Measurements from ENCODE around the gene YDJC.
"Not testable (repeated sequence)": the region's sequence is repeated elsewhere in the genome, so short reads cannot be mapped to it uniquely, and the experiment has no call there.

YDJC gene

DNA sequence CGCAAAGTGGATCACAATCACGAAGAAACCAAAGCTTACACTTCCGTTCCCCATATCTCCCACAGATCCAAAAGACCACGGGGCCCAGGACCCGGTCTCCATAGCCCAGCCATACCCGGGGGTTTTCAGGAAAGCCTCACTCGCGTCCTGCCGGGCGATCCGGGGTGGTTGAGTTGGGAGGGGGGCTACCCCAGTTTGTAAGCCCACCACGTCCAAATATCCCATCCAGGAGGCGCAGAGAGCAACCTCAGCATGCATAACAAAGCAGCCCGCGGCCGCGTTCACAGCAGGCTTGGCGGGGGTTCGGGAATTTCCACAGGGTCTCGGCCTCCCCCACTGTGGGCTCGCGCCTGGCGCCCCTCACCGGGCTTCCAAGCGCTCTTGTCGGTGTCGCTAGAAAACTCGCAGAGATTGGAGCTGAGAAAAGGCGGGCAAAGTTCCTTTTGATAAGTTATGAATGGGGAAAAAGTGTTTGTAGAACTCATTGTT, 21.7 kb upstream of the YDJC start:
- peak; percentile 8 to 17 for ATAC-seq

DNA sequence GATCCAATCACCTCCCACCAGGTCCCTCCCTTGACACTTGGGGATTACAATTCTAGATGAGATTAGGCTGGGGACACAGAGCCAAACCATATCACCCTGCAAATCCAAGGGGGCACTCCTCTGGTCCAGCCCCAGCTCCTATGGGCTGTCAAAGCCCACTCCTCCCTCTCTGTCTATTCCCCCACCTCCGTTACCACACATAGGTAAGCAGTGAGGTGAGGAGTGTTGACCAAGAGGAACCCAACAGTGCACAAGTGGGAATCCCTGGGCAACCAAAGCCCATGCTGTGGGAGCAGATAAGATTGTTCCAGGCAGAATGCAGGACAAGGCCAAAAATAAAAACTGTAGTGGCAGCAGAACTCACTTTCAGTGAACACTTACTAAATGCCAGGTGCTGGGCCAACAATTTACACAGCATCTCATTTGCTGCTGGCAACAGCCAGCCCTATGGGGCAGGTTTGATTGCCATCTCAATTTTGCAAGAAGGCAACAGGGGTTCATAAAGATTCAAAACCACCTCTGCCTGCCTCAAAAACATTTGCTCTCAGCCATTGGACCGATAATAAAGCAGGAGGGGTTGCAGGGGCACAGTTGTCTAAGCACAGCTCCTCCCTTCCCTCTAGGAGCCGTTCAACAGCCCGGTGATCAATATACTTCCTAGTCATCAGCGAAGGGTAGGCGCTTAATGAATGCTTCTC, 21.1 kb upstream of the YDJC start:
- no peak for ATAC-seq

DNA sequence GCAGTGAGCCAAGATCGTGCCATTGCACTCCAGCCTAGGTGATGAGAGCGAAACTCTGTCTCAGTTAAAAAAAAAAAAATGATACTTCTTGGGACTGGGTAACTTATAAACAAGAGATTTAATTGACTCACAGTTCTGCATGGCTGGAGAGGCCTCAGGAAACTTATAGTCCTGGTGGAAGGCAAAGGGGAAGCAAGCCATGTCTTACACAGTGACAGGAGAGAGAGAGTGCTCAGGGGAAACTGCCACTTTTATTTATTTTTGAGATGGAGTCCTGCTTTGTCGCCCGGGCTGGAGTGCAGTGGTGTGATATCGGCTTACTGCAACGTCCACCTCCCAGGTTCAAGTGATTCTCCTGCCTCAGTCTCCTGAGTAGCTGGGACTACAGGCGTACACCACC, 20.5 kb upstream of the YDJC start:
- no peak for ATAC-seq

DNA sequence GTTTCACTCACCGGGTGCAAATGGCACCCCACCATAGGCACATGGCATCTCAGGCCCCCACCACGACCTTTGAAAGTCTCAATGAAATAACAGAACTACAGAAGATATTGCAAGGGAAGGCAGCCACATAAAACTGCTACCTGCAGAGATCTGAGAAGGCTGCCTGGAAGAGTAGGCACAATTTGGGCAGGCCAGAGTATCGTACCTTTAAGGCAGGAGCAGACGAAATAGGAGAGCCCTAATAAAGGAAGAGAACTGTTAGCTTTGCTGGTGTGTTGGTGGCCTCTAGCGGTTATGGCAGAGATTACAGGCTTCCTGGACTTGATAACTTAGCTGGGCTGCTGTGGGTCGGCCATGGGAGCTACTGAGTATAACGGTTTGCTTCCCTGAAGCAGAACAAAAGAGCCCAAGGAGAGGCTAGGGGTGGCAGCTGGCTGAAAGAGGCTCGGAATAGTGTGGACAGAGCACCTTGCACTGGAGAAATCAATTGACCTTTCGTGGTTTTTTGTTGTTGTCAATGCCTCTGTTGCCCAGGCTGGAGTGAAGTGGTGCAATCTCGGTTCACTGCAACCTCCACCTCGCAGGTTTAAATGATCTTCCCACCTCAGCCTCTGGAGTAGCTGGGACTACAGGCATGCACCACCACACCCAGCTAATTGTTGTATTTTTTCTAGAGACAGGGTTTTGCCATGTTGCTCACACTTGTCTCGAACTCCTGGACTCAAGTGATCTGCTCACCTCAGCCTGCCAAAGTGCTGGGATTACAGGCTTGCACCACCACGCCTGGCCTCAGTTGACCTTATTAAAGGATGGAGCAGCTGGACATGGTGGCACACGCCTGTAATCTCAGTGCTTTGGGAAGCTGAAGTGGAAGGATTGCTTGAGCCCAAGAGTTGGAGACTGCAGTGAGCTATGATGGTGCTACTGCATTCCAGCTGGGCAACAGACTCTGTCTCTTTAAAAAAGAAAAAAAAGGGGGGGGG, 17.1 kb upstream of the YDJC start:
- ATAC-seq, result peak in 1 of 2 donors; percentile 11

DNA sequence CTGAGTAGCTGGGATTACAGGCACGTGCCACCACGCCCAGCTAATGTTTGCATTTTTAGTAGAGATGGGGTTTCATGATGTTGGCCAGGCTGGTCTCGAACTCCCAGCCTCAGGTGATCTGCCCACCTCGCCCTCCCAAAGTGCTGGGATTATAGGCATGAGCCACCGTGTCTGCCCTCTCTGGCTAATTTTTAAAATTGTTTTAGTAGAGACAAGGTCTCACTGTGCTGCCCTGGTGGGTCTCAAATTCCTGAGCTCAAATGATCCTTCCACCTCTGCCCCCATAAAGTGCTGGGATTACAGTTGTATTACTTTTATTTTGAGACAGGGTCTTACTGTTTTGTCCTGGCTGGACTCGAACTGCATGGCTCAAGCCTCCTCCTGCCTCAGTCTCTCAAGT, 15.7 kb upstream of the YDJC start:
- ATAC-seq, result not testable (repeated sequence)

DNA sequence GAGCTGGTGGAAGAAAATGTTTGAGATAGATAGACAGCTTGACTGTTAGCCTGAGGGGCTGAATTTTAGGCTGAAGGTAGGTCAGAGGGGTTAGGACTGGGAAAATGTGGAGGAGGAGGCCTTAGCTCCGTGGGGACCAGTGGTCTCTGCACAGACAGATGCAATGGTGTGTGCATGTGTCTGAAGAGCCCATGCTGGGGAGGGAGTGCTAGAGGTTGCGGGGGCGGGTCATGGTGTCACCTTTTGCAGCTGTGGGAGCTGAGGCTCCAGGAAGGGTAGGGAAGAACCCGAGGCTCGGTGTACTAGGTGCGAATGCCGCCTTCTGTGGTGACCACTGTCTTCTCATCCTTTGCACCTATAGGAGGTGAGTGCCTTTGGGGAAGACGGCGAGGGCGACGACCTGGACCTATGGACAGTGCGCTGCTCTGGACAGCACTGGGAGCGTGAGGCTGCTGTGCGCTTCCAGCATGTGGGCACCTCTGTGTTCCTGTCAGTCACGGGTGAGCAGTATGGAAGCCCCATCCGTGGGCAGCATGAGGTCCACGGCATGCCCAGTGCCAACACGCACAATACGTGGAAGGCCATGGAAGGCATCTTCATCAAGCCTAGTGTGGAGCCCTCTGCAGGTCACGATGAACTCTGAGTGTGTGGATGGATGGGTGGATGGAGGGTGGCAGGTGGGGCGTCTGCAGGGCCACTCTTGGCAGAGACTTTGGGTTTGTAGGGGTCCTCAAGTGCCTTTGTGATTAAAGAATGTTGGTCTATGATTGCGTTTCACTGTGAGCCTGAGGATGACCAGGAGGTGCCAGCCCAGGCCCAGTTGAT, 13.9 kb upstream of the YDJC start:
- ATAC-seq, result no peak

DNA sequence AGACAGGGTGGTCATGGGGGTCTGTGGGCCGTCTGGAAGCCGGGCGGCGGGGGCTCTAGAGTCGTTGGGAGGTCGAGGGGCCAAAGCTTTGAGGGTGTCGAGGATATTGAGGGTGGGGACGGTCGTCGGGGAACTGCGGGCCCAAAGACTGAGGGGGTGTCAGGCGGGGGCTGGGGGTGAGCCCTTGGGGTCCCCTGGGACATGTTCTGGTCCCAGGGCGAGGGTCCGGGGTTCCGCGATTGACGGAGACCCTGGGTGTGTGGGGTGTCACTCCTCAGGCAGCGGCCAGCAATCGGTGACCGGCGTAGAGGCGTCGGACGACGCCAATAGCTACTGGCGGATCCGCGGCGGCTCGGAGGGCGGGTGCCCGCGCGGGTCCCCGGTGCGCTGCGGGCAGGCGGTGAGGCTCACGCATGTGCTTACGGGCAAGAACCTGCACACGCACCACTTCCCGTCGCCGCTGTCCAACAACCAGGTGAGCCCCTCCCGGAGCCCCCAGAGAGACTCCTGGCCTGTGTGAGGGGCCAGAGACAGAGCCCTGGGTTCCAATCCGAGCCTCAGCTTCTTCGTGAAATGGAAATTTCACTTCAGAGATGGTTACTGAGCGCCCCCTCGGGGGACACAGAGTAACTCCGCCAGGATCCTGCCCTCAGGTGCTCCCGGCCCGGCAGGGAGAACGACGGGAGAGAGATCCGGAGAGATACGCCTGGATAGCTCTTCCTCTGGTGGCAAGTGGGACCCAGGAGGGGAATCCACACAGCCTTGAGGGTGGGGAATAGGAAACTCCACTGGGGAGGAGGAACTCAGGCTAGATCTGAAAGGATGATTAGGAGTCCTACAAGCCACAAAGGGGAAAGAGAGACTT, 13.0 kb upstream of the YDJC start:
- peak; percentile 3 to 6 for ATAC-seq

DNA sequence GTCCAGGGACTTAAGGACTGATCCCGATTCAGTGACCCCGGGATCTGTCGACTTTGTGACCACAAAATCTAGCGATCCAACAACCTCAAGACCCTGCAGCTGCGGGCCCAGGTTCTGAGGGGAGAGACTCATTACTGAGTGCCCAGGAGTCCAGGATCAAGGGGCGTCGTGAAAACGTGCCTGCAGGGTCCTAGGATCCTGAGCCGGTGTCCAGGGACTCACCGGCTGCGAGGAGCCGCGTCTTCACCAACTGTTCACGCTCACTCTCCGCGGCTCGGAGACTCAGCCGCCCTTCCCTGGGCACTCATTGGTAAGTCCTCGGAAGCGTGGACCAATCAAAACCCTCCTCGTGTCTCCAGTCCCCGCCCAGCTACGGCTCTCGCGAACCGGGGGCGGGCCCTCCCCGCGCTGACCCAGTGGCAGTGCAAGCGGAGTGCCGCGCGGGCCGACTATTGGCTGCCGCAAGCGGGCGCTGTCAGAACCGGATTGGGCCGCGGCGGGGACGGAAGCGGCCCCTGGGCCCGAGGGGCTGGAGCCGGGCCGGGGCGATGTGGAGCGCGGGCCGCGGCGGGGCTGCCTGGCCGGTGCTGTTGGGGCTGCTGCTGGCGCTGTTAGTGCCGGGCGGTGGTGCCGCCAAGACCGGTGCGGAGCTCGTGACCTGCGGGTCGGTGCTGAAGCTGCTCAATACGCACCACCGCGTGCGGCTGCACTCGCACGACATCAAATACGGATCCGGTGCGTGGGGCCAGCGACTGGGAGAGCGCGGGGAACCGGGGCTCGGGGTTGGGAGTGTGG, 12.2 kb upstream of the YDJC start, which contains the start of gene SDF2L1:
Gene SDF2L1, plus strand, starts transcription at position 514 of the 795 bp plus-strand sequence. Its CDS starts 35 bp downstream, at position 549.
- ATAC-seq, result peak; percentile 97 to 98

DNA sequence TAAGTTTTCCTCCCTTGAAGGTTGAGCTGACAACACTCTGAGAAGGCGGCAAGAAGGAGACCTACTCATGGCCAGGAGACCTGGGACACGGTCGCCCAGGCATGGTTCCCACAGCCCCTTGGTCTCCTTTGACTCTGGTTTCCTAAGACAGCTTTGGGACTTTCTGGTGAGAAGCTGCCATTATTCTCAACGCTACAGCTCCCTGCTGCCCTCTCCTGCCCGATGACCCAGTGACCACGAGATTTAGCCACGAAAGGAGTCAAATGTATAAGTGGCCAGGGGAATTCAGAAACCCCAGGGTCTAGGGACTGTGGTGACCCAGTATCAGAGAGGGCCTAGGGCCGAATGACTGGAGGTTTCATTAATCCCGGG, 11.6 kb upstream of the YDJC start:
- no peak for ATAC-seq

DNA sequence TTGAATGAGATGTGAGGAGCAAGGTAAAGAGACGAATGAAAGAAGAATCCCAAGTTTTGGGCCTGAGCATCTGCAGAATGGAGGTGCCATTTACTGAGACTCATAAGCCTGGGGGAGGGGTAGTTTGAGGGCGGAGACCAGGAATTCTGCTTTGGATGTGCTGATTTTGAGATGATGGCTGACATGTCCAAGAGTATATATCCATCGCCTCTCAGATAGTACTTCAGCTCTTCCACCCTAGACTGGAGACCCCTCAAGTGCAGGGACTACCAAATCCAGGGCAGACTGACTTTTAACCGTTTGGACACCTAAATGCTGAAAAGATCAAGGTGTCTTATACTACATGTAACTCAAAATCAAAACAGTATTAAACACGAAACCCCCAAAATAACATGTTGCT, 11.0 kb upstream of the YDJC start:
- no peak for ATAC-seq

DNA sequence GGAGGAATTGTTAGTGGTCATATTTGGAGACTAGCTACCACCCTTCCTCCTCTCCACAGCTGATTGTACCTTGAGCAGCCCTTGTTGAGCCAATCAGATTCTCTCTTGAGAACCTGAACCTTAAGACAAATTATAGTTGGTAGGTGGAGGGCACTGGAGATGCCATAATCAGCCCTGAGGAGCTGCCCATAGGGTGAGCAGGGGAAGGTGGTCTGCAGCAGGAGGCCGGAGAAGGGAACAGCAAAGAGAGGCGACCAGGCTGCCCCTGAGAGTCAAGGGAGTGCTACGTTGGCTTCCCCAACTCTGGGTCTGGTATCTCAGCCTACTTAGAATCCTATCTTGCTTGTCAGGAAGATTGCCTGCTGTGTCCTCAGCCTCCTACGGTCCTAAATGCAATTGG, 9.5 kb upstream of the YDJC start:
- ATAC-seq, result no peak

DNA sequence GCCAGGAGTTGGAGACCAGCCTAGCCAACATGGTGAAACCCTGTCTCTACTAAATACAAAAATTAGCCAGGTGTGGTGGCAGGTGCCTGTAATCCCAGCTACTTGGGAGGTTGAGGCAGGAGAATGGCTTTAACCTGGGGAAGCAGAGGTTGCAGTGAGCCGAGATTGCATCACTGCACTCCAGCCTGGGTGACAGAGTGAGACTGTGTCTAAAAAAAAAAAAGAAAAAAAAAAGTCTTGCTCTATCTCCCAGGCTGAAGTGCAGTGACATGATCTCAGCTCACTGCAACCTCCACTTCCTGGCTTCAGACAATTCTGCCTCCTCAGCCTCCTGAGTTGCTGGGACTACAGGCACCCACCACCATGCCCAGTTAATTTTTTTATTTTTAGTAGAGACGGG, 7.6 kb upstream of the YDJC start:
- ATAC-seq, result not testable (repeated sequence)

DNA sequence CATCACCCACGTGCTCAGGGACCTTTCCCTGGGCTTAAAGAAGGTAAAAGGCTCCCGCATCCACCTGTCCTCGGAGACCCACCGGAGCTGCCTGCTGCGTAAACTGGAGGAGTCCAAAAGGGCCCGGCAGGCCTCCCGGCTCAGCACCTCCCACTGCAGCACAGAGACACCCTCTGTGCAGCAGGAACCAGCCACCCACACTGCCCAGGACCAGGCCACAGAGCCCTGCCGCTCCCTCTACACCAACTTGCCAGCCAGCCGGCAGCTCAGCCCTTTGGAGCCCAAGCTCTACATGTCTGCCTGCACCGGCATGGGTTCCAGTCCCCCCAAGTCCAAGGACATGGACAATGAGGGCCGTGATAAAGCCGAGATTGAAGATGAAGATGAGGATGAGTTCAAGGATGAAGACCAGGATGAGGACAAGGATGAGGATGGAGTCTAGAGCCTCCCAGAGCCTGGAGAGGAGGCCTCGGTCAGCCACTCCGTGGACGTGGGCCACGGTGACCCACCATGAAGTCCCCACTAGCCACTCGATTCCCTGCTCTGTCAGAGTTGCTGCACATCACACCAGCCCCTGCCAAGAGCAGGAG, 6.9 kb upstream of the YDJC start:
- ATAC-seq, result no peak

DNA sequence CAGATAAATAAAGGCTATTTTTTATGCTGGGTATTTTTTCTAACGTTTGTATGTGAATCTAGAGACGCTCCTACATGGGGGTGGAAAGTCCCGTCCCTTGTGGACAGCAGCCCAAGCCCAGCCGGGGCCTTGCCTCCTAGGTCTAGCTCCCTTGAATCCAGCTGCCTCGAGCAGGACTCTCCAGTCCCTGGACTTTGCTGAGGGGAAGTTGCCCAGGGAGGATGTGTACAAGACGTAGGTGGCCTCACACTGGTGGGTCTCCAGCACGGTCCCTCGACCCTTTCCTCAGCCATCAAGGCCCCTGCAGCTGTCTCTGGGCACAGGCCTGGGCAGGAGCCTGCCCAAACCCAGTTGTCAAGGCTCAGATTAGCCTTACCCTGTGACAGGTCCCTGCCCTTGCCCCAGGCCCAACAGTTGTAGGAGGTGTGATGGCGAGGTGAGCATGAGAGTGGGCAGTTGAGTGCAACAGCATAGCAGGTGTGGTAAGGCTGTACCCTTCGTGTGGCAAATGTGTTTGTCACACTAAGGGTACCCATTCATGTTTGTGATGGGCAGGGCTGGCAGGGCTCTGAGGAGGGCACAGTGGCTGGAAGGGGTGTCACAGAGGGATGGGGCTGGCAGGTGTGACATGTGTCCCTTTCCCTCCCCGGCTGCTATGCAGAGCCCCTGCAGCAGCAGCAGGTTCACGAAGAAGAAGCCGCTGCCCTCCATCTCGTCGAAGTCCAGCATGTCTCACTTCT, 6.1 kb upstream of the YDJC start:
- ATAC-seq, result no peak

DNA sequence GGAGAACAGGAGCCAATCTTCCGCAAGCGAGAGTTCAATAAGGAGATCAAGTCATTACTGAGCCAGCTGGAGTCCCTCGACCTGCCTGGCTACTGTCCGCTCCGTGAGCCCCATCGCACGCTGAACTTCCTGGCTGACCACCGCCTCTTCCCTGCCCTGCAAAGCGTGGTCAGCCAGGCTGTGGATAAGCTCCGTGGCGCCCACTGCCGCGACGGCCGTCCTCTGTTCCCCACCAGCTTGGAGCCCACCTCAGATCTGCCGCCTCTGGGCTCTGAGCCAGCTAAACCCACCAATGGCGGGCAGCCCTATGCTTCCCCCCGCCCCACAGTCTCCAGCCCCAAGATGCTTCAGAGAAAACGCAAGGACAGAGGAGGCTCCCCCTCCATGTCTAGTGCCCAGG, 5.0 kb upstream of the YDJC start:
- no peak for ATAC-seq

DNA sequence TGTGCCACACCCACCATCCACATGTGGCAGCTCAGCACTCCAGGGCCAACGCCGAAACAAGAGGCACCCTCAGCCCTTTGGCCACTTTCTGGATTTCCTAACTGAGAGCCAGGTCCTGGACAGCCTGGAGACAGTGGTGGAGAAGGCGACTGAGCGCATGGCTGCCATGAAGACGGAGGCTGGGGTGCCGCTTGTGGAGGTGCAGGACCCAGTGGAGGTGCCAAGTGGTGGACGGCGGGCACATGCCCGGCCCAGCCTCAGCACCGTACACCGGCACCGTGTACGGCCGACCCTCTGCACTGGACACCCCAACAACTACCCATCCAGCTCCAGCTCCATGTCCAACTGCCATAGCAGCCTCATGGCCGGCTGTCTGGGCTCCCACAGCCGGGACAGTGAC, 4.3 kb upstream of the YDJC start:
- ATAC-seq, result no peak

DNA sequence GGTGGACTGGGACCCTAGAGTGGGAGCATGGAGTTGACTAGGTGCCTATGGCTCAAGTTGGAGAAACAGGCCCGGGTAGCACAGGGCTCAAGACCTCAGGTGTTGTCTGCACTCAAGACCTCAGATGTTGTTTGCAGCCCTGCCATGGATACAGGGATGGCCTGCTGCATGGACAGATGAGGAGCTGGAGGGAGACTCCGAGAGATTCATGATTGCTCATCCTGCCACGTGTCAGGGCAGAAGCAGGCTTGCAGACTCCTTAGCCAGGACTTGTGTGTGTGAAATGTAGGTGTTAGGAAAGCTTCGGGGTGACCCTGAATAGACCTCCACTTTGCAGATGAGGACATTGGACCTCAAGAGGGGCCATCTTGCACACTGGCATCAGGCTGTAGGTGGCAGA, 3.7 kb upstream of the YDJC start:
- no peak for ATAC-seq

DNA sequence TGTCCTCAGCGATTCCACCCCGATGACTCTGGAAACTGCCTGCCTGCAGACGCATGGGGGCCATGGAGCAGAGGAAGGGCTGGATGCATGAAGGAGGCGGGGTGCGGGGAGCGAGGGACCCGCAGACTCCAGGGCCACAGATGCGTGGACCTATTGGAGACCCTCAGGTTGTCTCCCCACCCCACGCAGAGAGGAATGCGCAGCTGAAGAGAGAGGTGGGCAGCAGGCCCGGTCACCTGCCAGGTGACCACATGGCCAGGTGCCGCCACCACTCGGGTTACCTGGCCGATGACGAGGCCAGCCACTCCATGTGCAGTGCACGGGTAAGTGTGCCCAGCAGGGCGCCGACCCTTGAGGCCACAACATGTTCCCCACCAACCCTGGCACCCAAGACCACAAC, 3.1 kb upstream of the YDJC start:
- no peak for ATAC-seq

DNA sequence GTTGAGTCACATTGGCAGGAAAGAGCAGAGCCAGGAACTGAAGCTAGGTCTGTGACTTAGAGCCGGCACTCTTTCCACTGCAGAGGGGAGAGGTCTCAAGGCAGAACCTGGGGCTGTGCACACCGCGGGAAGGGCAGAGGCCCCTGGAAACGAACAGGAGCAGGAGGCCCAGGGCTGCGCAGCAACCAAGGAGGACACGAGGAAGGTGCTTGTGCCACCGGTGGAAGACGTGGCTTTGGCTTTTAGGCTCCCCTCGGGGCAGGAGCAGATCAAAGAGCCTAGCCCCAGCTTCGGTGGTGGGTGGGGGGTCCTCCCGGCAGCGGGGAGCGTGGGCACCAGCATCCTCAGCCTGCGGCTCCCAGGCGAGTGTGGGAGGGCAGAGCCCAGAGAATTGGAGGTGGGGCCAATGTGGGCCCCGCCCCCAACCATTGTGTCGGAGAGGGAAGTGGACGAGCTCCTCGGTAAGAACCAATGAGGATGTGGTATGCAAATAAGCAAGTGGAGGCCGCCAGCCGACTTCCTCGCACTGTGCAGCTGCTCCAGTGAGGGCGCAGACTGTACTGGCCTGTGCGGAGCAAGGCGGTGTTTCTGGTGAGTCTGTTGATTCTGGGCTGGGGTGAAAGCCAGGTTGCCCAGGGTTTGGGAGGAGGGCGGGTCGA, 2.5 kb upstream of the YDJC start, which contains the start of gene CCDC116:
Gene CCDC116, plus strand, starts transcription at position 524 of the 659 bp plus-strand sequence. CDS start 422 bp downstream, outside the sequence.
- peak; percentile 11 to 25 for ATAC-seq
